Nephron (organoid): Measurements from ENCODE around the gene CCNY.
"Not testable (repeated sequence)": the region's sequence is repeated elsewhere in the genome, so short reads cannot be mapped to it uniquely, and the experiment has no call there.

Experiments used
- H3K27ac Mint-ChIP-seq, 3 experiments: 2 replicates each; pipeline ENCODE4 v1.8.0; 2020; ENCODE audit warnings: mixed read lengths in 3 of 3, mild to moderate bottlenecking in 2 of 3, moderate library complexity in 1 of 3
- H3K27me3 Mint-ChIP-seq: 2 replicates; pipeline ENCODE4 v1.8.0; 2021; ENCODE audit warnings: low read depth, mild to moderate bottlenecking, moderate library complexity, mixed read lengths
- H3K36me3 Mint-ChIP-seq: 2 replicates; pipeline ENCODE4 v1.8.0; 2020; ENCODE audit warnings: low read depth, mixed read lengths
- H3K4me1 Mint-ChIP-seq: 2 replicates; pipeline ENCODE4 v1.8.0; 2020; ENCODE audit warnings: mixed read lengths
- H3K4me3 Mint-ChIP-seq, 3 experiments: 2 replicates each; pipeline ENCODE4 v1.8.0; 2020; ENCODE audit warnings: mild to moderate bottlenecking in 3 of 3, mixed read lengths in 3 of 3, moderate library complexity in 2 of 3
- H3K9me3 Mint-ChIP-seq: 2 replicates; pipeline ENCODE4 v1.8.0; 2020; ENCODE audit warnings: mixed read lengths
- CTCF ChIP-seq, 3 experiments: fragments of 200-600 bp; sonication (generic); IDR thresholded peaks; one replicate each; pipeline ENCODE4 v1.5.0; 2021; ENCODE audit warnings: antibody characterized with exemption in 3 of 3; ENCODE audit not compliant: unreplicated experiment in 3 of 3

The CCNY gene

GRCh38 chr10:35353805-35354204 is 17.5 kb downstream of the CCNY start:
- Mint-ChIP-seq H3K27ac (no peak overlapping the region), H3K36me3 (no peaks in the 10 kb centered on the region), H3K4me1 (peaks cover 78% of the 10 kb centered on the region), H3K4me3 (no peak overlapping the region), H3K9me3 (no peaks in the 10 kb centered on the region), H3K27me3 (no peaks in the 10 kb centered on the region)
- no peak for TF ChIP-seq CTCF (IDR thresholded peaks at IDR 0.05; ENCODE audit: unreplicated experiment in 3 of 3)

- H3K4me1 Mint-ChIP-seq: peaks cover 78% of the 10 kb centered on the region
- not testable (repeated sequence) for H3K4me3 Mint-ChIP-seq, H3K36me3 Mint-ChIP-seq, H3K9me3 Mint-ChIP-seq, H3K27me3 Mint-ChIP-seq, H3K27ac Mint-ChIP-seq
These were observed 17.9 kb downstream of the CCNY start for GRCh38 chr10:35354257-35354656.

- Mint-ChIP-seq H3K36me3 (peaks cover 5% of the 10 kb centered on the region), H3K4me3 (no peak overlapping the region), H3K27ac (peak overlapping the region in 1 of 3 experiments; percentile 30), H3K4me1 (peaks cover 61% of the 10 kb centered on the region), H3K9me3 (no peaks in the 10 kb centered on the region), H3K27me3 (no peaks in the 10 kb centered on the region)
- no peak for TF ChIP-seq CTCF (IDR thresholded peaks at IDR 0.05; ENCODE audit: unreplicated experiment in 3 of 3)
These were observed 19.8 kb downstream of the CCNY start for GRCh38 chr10:35355971-35356724.

GRCh38 chr10:35356725-35357092 is 20.4 kb downstream of the CCNY start:
- TF ChIP-seq CTCF (IDR thresholded peaks at IDR 0.05; ENCODE audit: unreplicated experiment in 3 of 3): no peak
- no peak overlapping the region for H3K4me3 Mint-ChIP-seq
- H3K4me1 Mint-ChIP-seq: peaks cover 56% of the 10 kb centered on the region
- no peaks in the 10 kb centered on the region for H3K27me3 Mint-ChIP-seq
- H3K27ac Mint-ChIP-seq: peak overlapping the region in 1 of 3 experiments; percentile 42
- peaks cover 5% of the 10 kb centered on the region for H3K36me3 Mint-ChIP-seq
- no peaks in the 10 kb centered on the region for H3K9me3 Mint-ChIP-seq

GRCh38 chr10:35359056-35359455 is 22.7 kb downstream of the CCNY start:
- Mint-ChIP-seq H3K36me3 (peaks cover 9% of the 10 kb centered on the region), H3K9me3 (no peaks in the 10 kb centered on the region), H3K27ac (peak overlapping the region in 1 of 3 experiments; percentile 52), H3K4me1 (peaks cover 45% of the 10 kb centered on the region), H3K4me3 (no peak overlapping the region), H3K27me3 (no peaks in the 10 kb centered on the region)
- no peak for TF ChIP-seq CTCF (IDR thresholded peaks at IDR 0.05; ENCODE audit: unreplicated experiment in 3 of 3)

GRCh38 chr10:35359873-35360272 is 23.6 kb downstream of the CCNY start:
- peaks cover 9% of the 10 kb centered on the region for H3K36me3 Mint-ChIP-seq
- H3K4me3 Mint-ChIP-seq: no peak overlapping the region
- no peak for TF ChIP-seq CTCF (IDR thresholded peaks at IDR 0.05; ENCODE audit: unreplicated experiment in 3 of 3)
- H3K9me3 Mint-ChIP-seq: no peaks in the 10 kb centered on the region
- no peak overlapping the region for H3K27ac Mint-ChIP-seq
- H3K4me1 Mint-ChIP-seq: peaks cover 43% of the 10 kb centered on the region
- H3K27me3 Mint-ChIP-seq: no peaks in the 10 kb centered on the region
